HepG2 (cell line): ENCODE measurements around the gene OTUD7B. TPM values are rescaled to one million over a fixed set of nuclear protein-coding genes. Genes with fewer than 3 reads are reported as not detected.

Experiments
- CHD2 ChIP-seq: IDR thresholded peaks from 2 replicates; pipeline ENCODE4 v1.6.1; 2011; ENCODE audit warnings: low read depth, low read length, improper control_type of control experiment
- GABPA ChIP-seq, 2 experiments: IDR thresholded peaks; 2 replicates each; pipeline ENCODE4 v1.6.1; 2011 to 2016; ENCODE audit warnings: low read depth in 2 of 2, low read length in 1 of 2, missing biosample characterization in 1 of 2, missing genetic modification characterization in 1 of 2
- SIX4 ChIP-seq: sonication (generic); formaldehyde crosslinking; IDR thresholded peaks from 2 replicates; pipeline ENCODE4 v1.4.0; 2020; ENCODE audit warnings: missing genetic modification reagents
- ZFP1 ChIP-seq: IDR thresholded peaks from 2 replicates; pipeline ENCODE4 v1.6.1; 2016
- polyA plus RNA-seq, 8 experiments: library from polyadenylated mRNA; depleted of rRNA in 3 of 8; stranded (reverse) in 7 of 8; unstranded in 1 of 8; fragments of >200 nt; fragmentation: Illumina TruSeq in 4 of 8; extraction: Trizol in 4 of 8; gene quantifications; 2 replicates each; pipeline versions ENCODE4 v1.2.1 to v1.2.3, GENCODE V29; 2011 to 2016; ENCODE audit warnings: low read depth in 4 of 8, missing spikeins in 1 of 8, mixed read lengths in 1 of 8; ENCODE audit not compliant: insufficient read depth in 1 of 8
- total RNA-seq, 5 experiments: library from RNA; depleted of rRNA; stranded (reverse); fragments of >200 nt; fragmentation: Illumina TruSeq; extraction: Trizol; gene quantifications; 2 replicates each; pipeline ENCODE4 v1.2.3, GENCODE V29; 2016; ENCODE audit warnings: low read depth in 1 of 5
- TF ChIP-seq, protein P1 (sequence below): IDR thresholded peaks from 2 replicates; pipeline ENCODE4 v1.6.1; 2016; ENCODE audit warnings: low read depth, missing genetic modification reagents, missing compliant biosample characterization
- TF ChIP-seq, protein P2 (sequence below): IDR thresholded peaks from 2 replicates; pipeline ENCODE4 v1.6.1; 2016; ENCODE audit warnings: missing compliant biosample characterization, missing genetic modification reagents, borderline replicate concordance
- TF ChIP-seq, protein P3 (sequence below): sonication (generic); formaldehyde crosslinking; IDR thresholded peaks from 2 replicates; pipeline ENCODE4 v1.5.0; 2020; ENCODE audit warnings: mild to moderate bottlenecking, missing genetic modification reagents, borderline replicate concordance
- TF ChIP-seq, protein P4 (sequence below): sonication (generic); formaldehyde crosslinking; IDR thresholded peaks from 2 replicates; pipeline ENCODE4 v1.5.1; 2020; ENCODE audit warnings: mild to moderate bottlenecking, moderate library complexity, missing genetic modification reagents

The OTUD7B gene
- total and polyA plus RNA-seq, 2 of the 13 experiments (the other 11 are each of a cell fraction or from before 2014, with no cell fraction given) = 5.1 to 11.2 TPM

DNA sequence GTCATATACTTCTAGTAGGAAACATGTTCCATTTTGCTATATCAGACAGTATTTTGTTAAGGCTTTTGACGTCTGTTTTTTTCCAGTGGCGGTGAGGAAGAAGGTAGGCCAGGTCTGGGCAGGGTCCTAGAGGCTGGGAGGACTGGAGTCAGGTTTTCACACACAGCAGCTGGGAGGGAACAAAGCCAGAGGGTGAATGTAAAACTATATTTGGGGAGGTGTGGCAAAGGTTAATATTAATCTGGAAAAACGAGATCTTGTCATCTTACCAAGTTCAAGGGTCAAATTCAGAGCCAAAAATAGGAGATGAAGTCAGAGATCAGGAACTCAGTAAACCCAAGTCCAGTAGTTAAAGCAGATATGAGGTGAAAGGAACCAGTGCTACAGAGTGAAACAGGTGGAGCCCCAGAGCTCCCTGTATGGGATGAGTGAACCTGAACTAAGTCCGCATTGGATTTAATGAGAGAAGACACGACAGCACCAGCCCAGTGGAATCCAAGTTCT lies 10.7 kb upstream of the OTUD7B start (continued):
- TF ChIP-seq, protein P1, sequence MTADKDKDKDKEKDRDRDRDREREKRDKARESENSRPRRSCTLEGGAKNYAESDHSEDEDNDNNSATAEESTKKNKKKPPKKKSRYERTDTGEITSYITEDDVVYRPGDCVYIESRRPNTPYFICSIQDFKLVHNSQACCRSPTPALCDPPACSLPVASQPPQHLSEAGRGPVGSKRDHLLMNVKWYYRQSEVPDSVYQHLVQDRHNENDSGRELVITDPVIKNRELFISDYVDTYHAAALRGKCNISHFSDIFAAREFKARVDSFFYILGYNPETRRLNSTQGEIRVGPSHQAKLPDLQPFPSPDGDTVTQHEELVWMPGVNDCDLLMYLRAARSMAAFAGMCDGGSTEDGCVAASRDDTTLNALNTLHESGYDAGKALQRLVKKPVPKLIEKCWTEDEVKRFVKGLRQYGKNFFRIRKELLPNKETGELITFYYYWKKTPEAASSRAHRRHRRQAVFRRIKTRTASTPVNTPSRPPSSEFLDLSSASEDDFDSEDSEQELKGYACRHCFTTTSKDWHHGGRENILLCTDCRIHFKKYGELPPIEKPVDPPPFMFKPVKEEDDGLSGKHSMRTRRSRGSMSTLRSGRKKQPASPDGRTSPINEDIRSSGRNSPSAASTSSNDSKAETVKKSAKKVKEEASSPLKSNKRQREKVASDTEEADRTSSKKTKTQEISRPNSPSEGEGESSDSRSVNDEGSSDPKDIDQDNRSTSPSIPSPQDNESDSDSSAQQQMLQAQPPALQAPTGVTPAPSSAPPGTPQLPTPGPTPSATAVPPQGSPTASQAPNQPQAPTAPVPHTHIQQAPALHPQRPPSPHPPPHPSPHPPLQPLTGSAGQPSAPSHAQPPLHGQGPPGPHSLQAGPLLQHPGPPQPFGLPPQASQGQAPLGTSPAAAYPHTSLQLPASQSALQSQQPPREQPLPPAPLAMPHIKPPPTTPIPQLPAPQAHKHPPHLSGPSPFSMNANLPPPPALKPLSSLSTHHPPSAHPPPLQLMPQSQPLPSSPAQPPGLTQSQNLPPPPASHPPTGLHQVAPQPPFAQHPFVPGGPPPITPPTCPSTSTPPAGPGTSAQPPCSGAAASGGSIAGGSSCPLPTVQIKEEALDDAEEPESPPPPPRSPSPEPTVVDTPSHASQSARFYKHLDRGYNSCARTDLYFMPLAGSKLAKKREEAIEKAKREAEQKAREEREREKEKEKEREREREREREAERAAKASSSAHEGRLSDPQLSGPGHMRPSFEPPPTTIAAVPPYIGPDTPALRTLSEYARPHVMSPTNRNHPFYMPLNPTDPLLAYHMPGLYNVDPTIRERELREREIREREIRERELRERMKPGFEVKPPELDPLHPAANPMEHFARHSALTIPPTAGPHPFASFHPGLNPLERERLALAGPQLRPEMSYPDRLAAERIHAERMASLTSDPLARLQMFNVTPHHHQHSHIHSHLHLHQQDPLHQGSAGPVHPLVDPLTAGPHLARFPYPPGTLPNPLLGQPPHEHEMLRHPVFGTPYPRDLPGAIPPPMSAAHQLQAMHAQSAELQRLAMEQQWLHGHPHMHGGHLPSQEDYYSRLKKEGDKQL (CRISPR knock-in tag) = peak; percentile 57; the same call in 1 of the 2 replicates
- TF ChIP-seq CHD2 (no peak), GABPA (IDR thresholded peaks at IDR 0.05; ENCODE audit: low read depth, low read length) (no peak), GABPA (CRISPR knock-in tag; IDR thresholded peaks at IDR 0.05; ENCODE audit: low read depth) (peak; percentile 35; the same call in 1 of the 2 replicates), SIX4 (CRISPR knock-in tag) (peak; percentile 76), ZFP1 (CRISPR knock-in tag) (no peak)
- TF ChIP-seq, protein P2, sequence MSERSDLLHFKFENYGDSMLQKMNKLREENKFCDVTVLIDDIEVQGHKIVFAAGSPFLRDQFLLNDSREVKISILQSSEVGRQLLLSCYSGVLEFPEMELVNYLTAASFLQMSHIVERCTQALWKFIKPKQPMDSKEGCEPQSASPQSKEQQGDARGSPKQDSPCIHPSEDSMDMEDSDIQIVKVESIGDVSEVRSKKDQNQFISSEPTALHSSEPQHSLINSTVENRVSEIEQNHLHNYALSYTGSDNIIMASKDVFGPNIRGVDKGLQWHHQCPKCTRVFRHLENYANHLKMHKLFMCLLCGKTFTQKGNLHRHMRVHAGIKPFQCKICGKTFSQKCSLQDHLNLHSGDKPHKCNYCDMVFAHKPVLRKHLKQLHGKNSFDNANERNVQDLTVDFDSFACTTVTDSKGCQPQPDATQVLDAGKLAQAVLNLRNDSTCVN (CRISPR knock-in tag) = no peak; the same call in 1 of the 2 replicates
- TF ChIP-seq, protein P3, sequence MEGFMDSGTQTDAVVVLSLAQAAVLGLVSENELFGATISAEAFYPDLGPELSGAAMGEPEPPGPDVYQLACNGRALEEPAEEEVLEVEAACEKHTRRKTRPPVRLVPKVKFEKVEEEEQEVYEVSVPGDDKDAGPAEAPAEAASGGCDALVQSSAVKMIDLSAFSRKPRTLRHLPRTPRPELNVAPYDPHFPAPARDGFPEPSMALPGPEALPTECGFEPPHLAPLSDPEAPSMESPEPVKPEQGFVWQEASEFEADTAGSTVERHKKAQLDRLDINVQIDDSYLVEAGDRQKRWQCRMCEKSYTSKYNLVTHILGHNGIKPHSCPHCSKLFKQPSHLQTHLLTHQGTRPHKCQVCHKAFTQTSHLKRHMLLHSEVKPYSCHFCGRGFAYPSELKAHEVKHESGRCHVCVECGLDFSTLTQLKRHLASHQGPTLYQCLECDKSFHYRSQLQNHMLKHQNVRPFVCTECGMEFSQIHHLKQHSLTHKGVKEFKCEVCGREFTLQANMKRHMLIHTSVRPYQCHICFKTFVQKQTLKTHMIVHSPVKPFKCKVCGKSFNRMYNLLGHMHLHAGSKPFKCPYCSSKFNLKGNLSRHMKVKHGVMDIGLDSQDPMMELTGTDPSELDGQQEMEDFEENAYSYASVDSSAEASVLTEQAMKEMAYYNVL (CRISPR knock-in tag) = peak; percentile 65
- TF ChIP-seq, protein P4, sequence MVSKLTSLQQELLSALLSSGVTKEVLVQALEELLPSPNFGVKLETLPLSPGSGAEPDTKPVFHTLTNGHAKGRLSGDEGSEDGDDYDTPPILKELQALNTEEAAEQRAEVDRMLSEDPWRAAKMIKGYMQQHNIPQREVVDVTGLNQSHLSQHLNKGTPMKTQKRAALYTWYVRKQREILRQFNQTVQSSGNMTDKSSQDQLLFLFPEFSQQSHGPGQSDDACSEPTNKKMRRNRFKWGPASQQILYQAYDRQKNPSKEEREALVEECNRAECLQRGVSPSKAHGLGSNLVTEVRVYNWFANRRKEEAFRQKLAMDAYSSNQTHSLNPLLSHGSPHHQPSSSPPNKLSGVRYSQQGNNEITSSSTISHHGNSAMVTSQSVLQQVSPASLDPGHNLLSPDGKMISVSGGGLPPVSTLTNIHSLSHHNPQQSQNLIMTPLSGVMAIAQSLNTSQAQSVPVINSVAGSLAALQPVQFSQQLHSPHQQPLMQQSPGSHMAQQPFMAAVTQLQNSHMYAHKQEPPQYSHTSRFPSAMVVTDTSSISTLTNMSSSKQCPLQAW = peak; percentile 53; the same call in 1 of the 2 replicates
